HepG2 (cell line): ENCODE results near the gene MSMP. TPM values are rescaled to one million over a fixed set of nuclear protein-coding genes. Genes with fewer than 3 reads are reported as not detected.

ENCODE experiments used
- DMTF1 ChIP-seq: sonication (generic); formaldehyde crosslinking; IDR thresholded peaks from 2 replicates; pipeline ENCODE4 v1.4.0; 2020; ENCODE audit warnings: mild to moderate bottlenecking, missing genetic modification reagents
- GATA4 ChIP-seq: sonication (generic); IDR thresholded peaks from 2 replicates; pipeline ENCODE4 v1.6.1; 2016; ENCODE audit warnings: antibody characterized with exemption, low read depth, borderline replicate concordance
- LCORL ChIP-seq, 2 experiments: fragments of 450-650 bp in 1 of 2; sonication (generic) in 1 of 2; formaldehyde crosslinking in 1 of 2; IDR thresholded peaks; 2 replicates each; pipeline versions ENCODE4 v1.5.0 to v1.6.1; 2017 to 2020; ENCODE audit warnings: antibody characterized with exemption in 1 of 2, missing genetic modification reagents in 1 of 2
- MLX ChIP-seq: IDR thresholded peaks from 2 replicates; pipeline ENCODE4 v1.6.1; 2016
- MXD3 ChIP-seq: IDR thresholded peaks from 2 replicates; pipeline ENCODE4 v1.6.1; 2016; ENCODE audit warnings: mild to moderate bottlenecking, missing biosample characterization, missing genetic modification reagents
- TGIF2 ChIP-seq: IDR thresholded peaks from 2 replicates; pipeline ENCODE4 v1.6.1; 2016; ENCODE audit warnings: control low read depth, missing compliant biosample characterization
- ZBTB10 ChIP-seq: sonication (generic); formaldehyde crosslinking; IDR thresholded peaks from 2 replicates; pipeline ENCODE4 v1.4.0; 2020; ENCODE audit warnings: missing genetic modification reagents, borderline replicate concordance
- ZKSCAN1 ChIP-seq: fragments of 150-350 bp; IDR thresholded peaks from 2 replicates; pipeline ENCODE4 v1.6.1; 2014; ENCODE audit warnings: low read length
- ZNF766 ChIP-seq: sonication (generic); formaldehyde crosslinking; IDR thresholded peaks from 2 replicates; pipeline ENCODE4 v1.5.0; 2020; ENCODE audit warnings: missing genetic modification reagents, borderline replicate concordance
- ZNF883 ChIP-seq: sonication (generic); formaldehyde crosslinking; IDR thresholded peaks from 2 replicates; pipeline ENCODE4 v1.5.1; 2020; ENCODE audit warnings: mild to moderate bottlenecking, missing genetic modification reagents; ENCODE audit errors: not compliant biosample characterization
- ZSCAN31 ChIP-seq: sonication (generic); formaldehyde crosslinking; IDR thresholded peaks from 2 replicates; pipeline ENCODE4 v1.5.0; 2020; ENCODE audit warnings: low read depth, mild to moderate bottlenecking, missing genetic modification reagents
- polyA plus RNA-seq, 8 experiments: library from polyadenylated mRNA; depleted of rRNA in 3 of 8; stranded (reverse) in 7 of 8; unstranded in 1 of 8; fragments of >200 nt; fragmentation: Illumina TruSeq in 4 of 8; extraction: Trizol in 4 of 8; gene quantifications; 2 replicates each; pipeline versions ENCODE4 v1.2.1 to v1.2.3, GENCODE V29; 2011 to 2016; ENCODE audit warnings: low read depth in 4 of 8, missing spikeins in 1 of 8, mixed read lengths in 1 of 8; ENCODE audit not compliant: insufficient read depth in 1 of 8
- total RNA-seq, 5 experiments: library from RNA; depleted of rRNA; stranded (reverse); fragments of >200 nt; fragmentation: Illumina TruSeq; extraction: Trizol; gene quantifications; 2 replicates each; pipeline ENCODE4 v1.2.3, GENCODE V29; 2016; ENCODE audit warnings: low read depth in 1 of 5
- TF ChIP-seq, protein P1 (sequence below): sonication (generic); formaldehyde crosslinking; IDR thresholded peaks from 2 replicates; pipeline ENCODE4 v1.5.1; 2020; ENCODE audit warnings: mild to moderate bottlenecking, missing genetic modification reagents
- TF ChIP-seq, protein P2 (sequence below): conservative IDR thresholded peaks from 2 replicates; pipeline ENCODE4 v1.6.1; 2018; ENCODE audit warnings: missing genetic modification reagents
- TF ChIP-seq, protein P3 (sequence below): sonication (generic); formaldehyde crosslinking; IDR thresholded peaks from 2 replicates; pipeline ENCODE4 v1.5.0; 2020; ENCODE audit warnings: mild to moderate bottlenecking, missing genetic modification reagents

The MSMP gene
- total and polyA plus RNA-seq, 2 of the 13 experiments (the other 11 are each of a cell fraction or from before 2014, with no cell fraction given): 0.24 to 0.46 TPM

DNA sequence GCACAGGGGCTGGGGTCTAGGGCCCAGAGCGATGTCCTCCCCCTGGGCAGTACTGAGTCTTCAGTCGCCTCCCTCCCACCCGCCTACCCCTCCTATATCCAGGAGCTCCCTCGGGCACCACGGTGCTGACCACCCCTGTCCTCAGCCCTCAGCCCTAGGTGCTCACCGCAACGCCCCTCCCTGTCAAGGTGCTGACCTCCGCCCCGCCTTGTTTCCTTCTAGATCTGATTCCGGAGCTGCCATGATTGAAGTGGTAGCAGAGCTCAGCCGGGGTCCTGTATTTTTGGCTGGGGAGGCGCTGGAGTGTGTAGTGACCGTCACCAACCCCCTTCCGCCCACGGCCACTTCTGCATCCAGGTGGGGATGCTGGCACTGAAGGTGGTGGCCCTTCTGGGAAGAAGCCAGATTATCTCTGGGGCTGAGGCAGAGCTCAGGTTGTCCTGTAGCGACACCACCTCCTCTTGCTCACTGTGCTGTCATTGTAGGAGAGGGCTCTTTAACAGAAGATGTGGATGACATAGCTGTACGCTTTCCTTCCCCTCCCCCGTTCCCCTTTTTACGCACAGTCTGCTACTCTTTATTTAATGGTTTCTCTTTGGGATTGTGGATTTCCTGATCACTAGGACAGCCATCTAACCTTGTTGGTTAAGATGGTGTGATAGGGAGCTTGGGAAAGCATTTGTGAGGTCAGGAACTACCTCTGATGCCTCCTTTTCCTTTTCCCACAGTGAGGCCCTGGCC, 4.4 kb downstream of the MSMP start (continued):
- TF ChIP-seq, protein P1, sequence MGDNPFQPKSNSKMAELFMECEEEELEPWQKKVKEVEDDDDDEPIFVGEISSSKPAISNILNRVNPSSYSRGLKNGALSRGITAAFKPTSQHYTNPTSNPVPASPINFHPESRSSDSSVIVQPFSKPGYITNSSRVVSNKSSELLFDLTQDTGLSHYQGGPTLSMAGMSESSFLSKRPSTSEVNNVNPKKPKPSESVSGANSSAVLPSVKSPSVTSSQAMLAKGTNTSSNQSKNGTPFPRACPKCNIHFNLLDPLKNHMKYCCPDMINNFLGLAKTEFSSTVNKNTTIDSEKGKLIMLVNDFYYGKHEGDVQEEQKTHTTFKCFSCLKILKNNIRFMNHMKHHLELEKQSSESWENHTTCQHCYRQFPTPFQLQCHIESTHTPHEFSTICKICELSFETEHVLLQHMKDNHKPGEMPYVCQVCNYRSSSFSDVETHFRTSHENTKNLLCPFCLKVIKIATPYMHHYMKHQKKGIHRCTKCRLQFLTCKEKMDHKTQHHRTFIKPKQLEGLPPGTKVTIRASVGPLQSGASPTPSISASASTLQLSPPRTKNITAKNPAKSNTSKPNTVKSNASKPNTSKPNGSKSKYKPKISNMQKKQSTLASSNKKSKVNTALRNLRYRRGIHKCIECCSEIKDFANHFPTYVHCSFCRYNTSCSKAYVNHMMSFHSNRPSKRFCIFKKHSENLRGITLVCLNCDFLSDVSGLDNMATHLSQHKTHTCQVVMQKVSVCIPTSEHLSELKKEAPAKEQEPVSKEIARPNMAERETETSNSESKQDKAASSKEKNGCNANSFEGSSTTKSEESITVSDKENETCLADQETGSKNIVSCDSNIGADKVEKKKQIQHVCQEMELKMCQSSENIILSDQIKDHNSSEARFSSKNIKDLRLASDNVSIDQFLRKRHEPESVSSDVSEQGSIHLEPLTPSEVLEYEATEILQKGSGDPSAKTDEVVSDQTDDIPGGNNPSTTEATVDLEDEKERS (CRISPR knock-in tag): no peak
- no peak for TF ChIP-seq ZNF766 (CRISPR knock-in tag)
- no peak for TF ChIP-seq LCORL (IDR thresholded peaks at IDR 0.05)
- TF ChIP-seq LCORL (CRISPR knock-in tag; IDR thresholded peaks at IDR 0.05): no peak
- no peak for TF ChIP-seq ZKSCAN1
- TF ChIP-seq ZBTB10 (CRISPR knock-in tag): no peak
- no peak for TF ChIP-seq TGIF2 (CRISPR knock-in tag)
- TF ChIP-seq, protein P2, sequence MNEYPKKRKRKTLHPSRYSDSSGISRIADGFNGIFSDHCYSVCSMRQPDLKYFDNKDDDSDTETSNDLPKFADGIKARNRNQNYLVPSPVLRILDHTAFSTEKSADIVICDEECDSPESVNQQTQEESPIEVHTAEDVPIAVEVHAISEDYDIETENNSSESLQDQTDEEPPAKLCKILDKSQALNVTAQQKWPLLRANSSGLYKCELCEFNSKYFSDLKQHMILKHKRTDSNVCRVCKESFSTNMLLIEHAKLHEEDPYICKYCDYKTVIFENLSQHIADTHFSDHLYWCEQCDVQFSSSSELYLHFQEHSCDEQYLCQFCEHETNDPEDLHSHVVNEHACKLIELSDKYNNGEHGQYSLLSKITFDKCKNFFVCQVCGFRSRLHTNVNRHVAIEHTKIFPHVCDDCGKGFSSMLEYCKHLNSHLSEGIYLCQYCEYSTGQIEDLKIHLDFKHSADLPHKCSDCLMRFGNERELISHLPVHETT (CRISPR knock-in tag): no peak
- TF ChIP-seq ZNF883: no peak
- no peak for TF ChIP-seq MLX (CRISPR knock-in tag)
- TF ChIP-seq ZSCAN31: no peak
- TF ChIP-seq, protein P3, sequence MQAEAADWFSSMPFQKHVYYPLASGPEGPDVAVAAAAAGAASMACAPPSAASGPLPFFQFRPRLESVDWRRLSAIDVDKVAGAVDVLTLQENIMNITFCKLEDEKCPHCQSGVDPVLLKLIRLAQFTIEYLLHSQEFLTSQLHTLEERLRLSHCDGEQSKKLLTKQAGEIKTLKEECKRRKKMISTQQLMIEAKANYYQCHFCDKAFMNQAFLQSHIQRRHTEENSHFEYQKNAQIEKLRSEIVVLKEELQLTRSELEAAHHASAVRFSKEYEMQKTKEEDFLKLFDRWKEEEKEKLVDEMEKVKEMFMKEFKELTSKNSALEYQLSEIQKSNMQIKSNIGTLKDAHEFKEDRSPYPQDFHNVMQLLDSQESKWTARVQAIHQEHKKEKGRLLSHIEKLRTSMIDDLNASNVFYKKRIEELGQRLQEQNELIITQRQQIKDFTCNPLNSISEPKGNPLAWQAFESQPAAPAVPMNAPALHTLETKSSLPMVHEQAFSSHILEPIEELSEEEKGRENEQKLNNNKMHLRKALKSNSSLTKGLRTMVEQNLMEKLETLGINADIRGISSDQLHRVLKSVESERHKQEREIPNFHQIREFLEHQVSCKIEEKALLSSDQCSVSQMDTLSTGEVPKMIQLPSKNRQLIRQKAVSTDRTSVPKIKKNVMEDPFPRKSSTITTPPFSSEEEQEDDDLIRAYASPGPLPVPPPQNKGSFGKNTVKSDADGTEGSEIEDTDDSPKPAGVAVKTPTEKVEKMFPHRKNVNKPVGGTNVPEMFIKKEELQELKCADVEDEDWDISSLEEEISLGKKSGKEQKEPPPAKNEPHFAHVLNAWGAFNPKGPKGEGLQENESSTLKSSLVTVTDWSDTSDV: peak; percentile 69; the same call in 1 of the 2 replicates
- TF ChIP-seq DMTF1 (CRISPR knock-in tag): no peak
- no peak for TF ChIP-seq GATA4
- no peak for TF ChIP-seq MXD3
